Fibroblast of peridontal ligament (primary cell): ENCODE measurements around the gene FHIT.

Source experiments
- DNase-seq: peaks from one replicate; pipeline ENCODE4 v3.0.0-alpha.2; 2010; ENCODE audit errors: extremely low read depth

Gene FHIT

GRCh38 chr3:60220768-60221167 lies 1030.5 kb downstream of the FHIT start:
- no peak for DNase-seq

GRCh38 chr3:60219501-60219900 lies 1031.8 kb downstream of the FHIT start:
- DNase-seq = no peak

GRCh38 chr3:60217156-60217911 lies 1033.9 kb downstream of the FHIT start:
- no peak for DNase-seq

GRCh38 chr3:60216462-60217075 lies 1034.7 kb downstream of the FHIT start:
- no peak for DNase-seq

- no peak for DNase-seq
Observed at GRCh38 chr3:60215946-60216345, 1035.3 kb downstream of the FHIT start.

- DNase-seq = no peak
Observed at GRCh38 chr3:60207905-60208304, 1043.3 kb downstream of the FHIT start.

- DNase-seq = no peak
Observed at GRCh38 chr3:60206206-60206605, 1045.0 kb downstream of the FHIT start.

- no peak for DNase-seq
Observed at GRCh38 chr3:60202052-60202726, 1049.1 kb downstream of the FHIT start.

GRCh38 chr3:60199306-60199705 lies 1051.9 kb downstream of the FHIT start:
- no peak for DNase-seq

- DNase-seq = no peak
Observed at GRCh38 chr3:60198179-60198720, 1053.0 kb downstream of the FHIT start.

- DNase-seq = no peak
Observed at GRCh38 chr3:60192297-60193114, 1058.7 kb downstream of the FHIT start.

GRCh38 chr3:60190073-60190472 lies 1061.2 kb downstream of the FHIT start:
- no peak for DNase-seq

GRCh38 chr3:60189304-60189703 lies 1061.9 kb downstream of the FHIT start:
- DNase-seq = no peak

GRCh38 chr3:60188803-60189202 lies 1062.4 kb downstream of the FHIT start:
- DNase-seq = no peak

- DNase-seq = no peak
Observed at GRCh38 chr3:60187343-60187742, 1063.9 kb downstream of the FHIT start.

- no peak for DNase-seq
Observed at GRCh38 chr3:60186359-60186758, 1064.9 kb downstream of the FHIT start.

GRCh38 chr3:60185161-60185560 lies 1066.1 kb downstream of the FHIT start:
- no peak for DNase-seq

- DNase-seq = no peak
Observed at GRCh38 chr3:60182697-60183096, 1068.6 kb downstream of the FHIT start.

- no peak for DNase-seq
Observed at GRCh38 chr3:60178931-60179653, 1072.2 kb downstream of the FHIT start.

- no peak for DNase-seq
Observed at GRCh38 chr3:60177726-60178125, 1073.5 kb downstream of the FHIT start.

GRCh38 chr3:60176614-60177013 lies 1074.6 kb downstream of the FHIT start:
- no peak for DNase-seq
